Common myeloid progenitor, CD34-positive (primary cell): ENCODE data around the gene AHCYL1.
A peak's percentile ranks its signal among the peaks of the same experiment; 100 is the strongest.

ENCODE experiments used
- CTCF ChIA-PET: fragments of 350-600 bp; sonication (Branson Sonifier 250); formaldehyde crosslinking; loops from one replicate; lab custom pipeline; 2021; ENCODE audit warnings: antibody characterized with exemption; lab: Charles Lee
- POLR2A ChIA-PET: fragments of 350-600 bp; sonication (Branson Sonifier 250); formaldehyde crosslinking; loops from one replicate; lab custom pipeline; 2021; ENCODE audit warnings: antibody characterized with exemption; lab: Charles Lee
- DNase-seq, 3 donors: peaks; one replicate each; pipeline versions ENCODE4 v3.0.0 to v3.0.0-alpha.2; 2013
- H3K27ac ChIP-seq, 2 experiments: 1 replicate in 1 of 2; 2 replicates in 1 of 2; pipeline ENCODE4 v1.7.0; 2013; ENCODE audit warnings: inconsistent platforms in 2 of 2, low read length in 2 of 2, mild to moderate bottlenecking in 2 of 2, low read depth in 1 of 2, moderate library complexity in 1 of 2; ENCODE audit not compliant: severe bottlenecking in 2 of 2, insufficient read depth in 1 of 2, poor library complexity in 1 of 2
- H3K27me3 ChIP-seq, 5 experiments: replicated peaks in 2 of 5; 1 replicate in 3 of 5; 2 replicates in 2 of 5; pipeline versions ENCODE4 v1.6.1 to v1.7.0; 2013; ENCODE audit warnings: low read length in 4 of 5, mild to moderate bottlenecking in 2 of 5, moderate library complexity in 2 of 5, inconsistent platforms in 1 of 5; ENCODE audit not compliant: insufficient read depth in 5 of 5, control insufficient read depth in 4 of 5
- H3K36me3 ChIP-seq, 4 experiments: 1 replicate in 2 of 4; 2 replicates in 2 of 4; pipeline versions ENCODE4 v1.6.1 to v1.7.0; 2013; ENCODE audit warnings: low read length in 3 of 4, control low read depth in 1 of 4, mild to moderate bottlenecking in 1 of 4; ENCODE audit not compliant: control insufficient read depth in 4 of 4, insufficient read depth in 4 of 4
- H3K4me1 ChIP-seq, 4 experiments: 1 replicate in 3 of 4; 2 replicates in 1 of 4; pipeline versions ENCODE4 v1.6.1 to v1.7.1; 2013; ENCODE audit warnings: low read length in 3 of 4, mild to moderate bottlenecking in 3 of 4, control low read depth in 1 of 4, inconsistent platforms in 1 of 4, moderate library complexity in 1 of 4; ENCODE audit not compliant: control insufficient read depth in 4 of 4, insufficient read depth in 4 of 4; ENCODE audit errors: control extremely low read depth in 1 of 4
- H3K4me3 ChIP-seq, 7 experiments: 1 replicate in 4 of 7; 2 replicates in 3 of 7; pipeline versions ENCODE4 v1.5.1 to v1.7.0; 2013; ENCODE audit warnings: mild to moderate bottlenecking in 7 of 7, low read length in 6 of 7, moderate library complexity in 6 of 7, inconsistent platforms in 2 of 7, low read depth in 2 of 7, control low read depth in 1 of 7; ENCODE audit not compliant: insufficient read depth in 4 of 7, control insufficient read depth in 1 of 7; ENCODE audit errors: extremely low read depth in 1 of 7
- H3K9me3 ChIP-seq, 5 experiments: 1 replicate in 4 of 5; 2 replicates in 1 of 5; pipeline versions ENCODE4 v1.6.1 to v1.7.1; 2013; ENCODE audit warnings: low read length in 4 of 5, mild to moderate bottlenecking in 2 of 5, inconsistent platforms in 1 of 5, low read depth in 1 of 5, moderate library complexity in 1 of 5; ENCODE audit not compliant: control insufficient read depth in 4 of 5, insufficient read depth in 2 of 5; ENCODE audit errors: control extremely low read depth in 1 of 5
- WGBS: methylation state at CpG from one replicate; pipeline ENCODE4 v1.1.5; 2013; ENCODE audit not compliant: insufficient coverage; 5-methylcytosine and 5-hydroxymethylcytosine counted together

AHCYL1 gene

GRCh38 chr1:110067893-110068645, 83.5 kb downstream of the AHCYL1 start:
- peaks cover 4 to 81% (median 51%) of the 10 kb centered on the region in 5 experiments for H3K27me3 ChIP-seq

GRCh38 chr1:110068646-110069403, 84.3 kb downstream of the AHCYL1 start:
- Histone ChIP-seq H3K36me3 (no peaks in the 10 kb centered on the region), H3K27me3 (peaks cover 8 to 89% (median 56%) of the 10 kb centered on the region in 5 experiments), H3K4me3 (peak overlapping the region in 4 of 7 experiments; percentile 4 to 42 (median 27)), H3K4me1 (peaks cover 0 to 36% (median 22%) of the 10 kb centered on the region in 4 experiments), H3K9me3 (no peaks in the 10 kb centered on the region), H3K27ac (no peak overlapping the region)
- POLR2A ChIA-PET = no interaction called here
- WGBS = 5% methylated on average over 54 of the region's 68 CpGs
- CTCF ChIA-PET = interaction anchor here (0.9 to 1.4 kb wide), 3 partner anchors 9 to 19 kb away, joined by 3 to 6 read pairs (median 5); no protein-coding TSS in a partner anchor
- peak; percentile 22 to 59 (median 56) for DNase-seq

More at GRCh38 chr1:110067893-110068645, 83.5 kb downstream of the AHCYL1 start:
- peak in 2 of 3 donors; percentile 40 to 57 for DNase-seq
- 6% methylated on average over 65 of the region's 68 CpGs for WGBS
- H3K9me3 ChIP-seq = no peaks in the 10 kb centered on the region
- no peak overlapping the region for H3K27ac ChIP-seq
- CTCF ChIA-PET = interaction anchor here (1.3 to 6.7 kb wide), 5 partner anchors 8 to 37 kb away, joined by 5 to 44 read pairs (median 20); no protein-coding TSS in a partner anchor
- peak overlapping the region in 5 of 7 experiments; percentile 16 to 42 (median 38) for H3K4me3 ChIP-seq
- H3K36me3 ChIP-seq = no peaks in the 10 kb centered on the region
- POLR2A ChIA-PET = no interaction called here
- H3K4me1 ChIP-seq = peaks cover 0 to 36% (median 22%) of the 10 kb centered on the region in 4 experiments

GRCh38 chr1:110069404-110070281, 85.1 kb downstream of the AHCYL1 start:
- ChIA-PET POLR2A (no interaction called here), CTCF (interaction anchor here (0.9 to 1.4 kb wide), 3 partner anchors 10 to 19 kb away, joined by 3 to 6 read pairs (median 5); no protein-coding TSS in a partner anchor)
- H3K4me3 ChIP-seq = peak overlapping the region in 4 of 7 experiments; percentile 15 to 55 (median 42)
- peaks cover 8 to 94% (median 62%) of the 10 kb centered on the region in 5 experiments for H3K27me3 ChIP-seq
- H3K9me3 ChIP-seq = no peaks in the 10 kb centered on the region
- H3K36me3 ChIP-seq = no peaks in the 10 kb centered on the region
- H3K4me1 ChIP-seq = peaks cover 0 to 36% (median 22%) of the 10 kb centered on the region in 4 experiments
- DNase-seq = peak; percentile 18 to 67 (median 60)
- WGBS = 5% methylated on average over 54 of the region's 64 CpGs
- H3K27ac ChIP-seq = no peak overlapping the region

- H3K4me3 ChIP-seq = peak overlapping the region in 4 of 7 experiments; percentile 15 to 55 (median 42)
- POLR2A ChIA-PET = no interaction called here
- under 1% methylated on average over 36 of the region's 52 CpGs for WGBS
- H3K27ac ChIP-seq = no peak overlapping the region
- H3K9me3 ChIP-seq = no peaks in the 10 kb centered on the region
- CTCF ChIA-PET = interaction anchor here (1.4 to 10.2 kb wide), 3 partner anchors 11 to 36 kb away, joined by 6 to 58 read pairs (median 6); no protein-coding TSS in a partner anchor
- peaks cover 8 to 94% (median 61%) of the 10 kb centered on the region in 5 experiments for H3K27me3 ChIP-seq
- peak in 1 of 3 donors; percentile 13 for DNase-seq
- H3K36me3 ChIP-seq = no peaks in the 10 kb centered on the region
- peaks cover 0 to 36% (median 22%) of the 10 kb centered on the region in 4 experiments for H3K4me1 ChIP-seq
Observed at GRCh38 chr1:110070282-110070669, 85.7 kb downstream of the AHCYL1 start.

- no peaks in the 10 kb centered on the region for H3K9me3 ChIP-seq
- H3K36me3 ChIP-seq = no peaks in the 10 kb centered on the region
- peaks cover 0 to 36% (median 22%) of the 10 kb centered on the region in 4 experiments for H3K4me1 ChIP-seq
- ChIA-PET POLR2A (no interaction called here), CTCF (interaction anchor here (1.0 to 10.2 kb wide), 9 partner anchors 10 to 36 kb away, joined by 3 to 58 read pairs (median 5); partner anchors contain the start of gene STRIP1)
- H3K4me3 ChIP-seq = peak within 1 kb of the TSS in 4 of 7 experiments; percentile 15 to 55 (median 42)
- no peak for DNase-seq
- WGBS = 29% methylated on average over 1 of the region's 27 CpGs
- no peak within 1 kb of the TSS for H3K27ac ChIP-seq
- H3K27me3 ChIP-seq = peaks cover 8 to 92% (median 58%) of the 10 kb centered on the region in 5 experiments
Observed at GRCh38 chr1:110070671-110071242, 86.2 kb downstream of the AHCYL1 start, which contains the start of gene ALX3. ALX3 (minus strand) TSS chr1:110070672; CDS start chr1:110070612, 60 bp downstream.
